A673 (cell line): ENCODE results near the gene PAX3.

ENCODE experiments used
- EZH2 ChIP-seq: fragments of 200-600 bp; sonication (generic); IDR thresholded peaks from 2 replicates; pipeline ENCODE4 v1.6.1; 2017; ENCODE audit warnings: borderline replicate concordance, low read depth, mild to moderate bottlenecking, mixed read lengths, antibody characterized with exemption, low read length; ENCODE audit not compliant: poor library complexity, severe bottlenecking
- TF ChIP-seq, protein P1 (sequence below): fragments of 300-800, 200-600 bp; sonication (generic); conservative IDR thresholded peaks from 2 replicates; pipeline ENCODE4 v1.5.1; 2017; ENCODE audit warnings: low read depth, mild to moderate bottlenecking, antibody characterized with exemption, low read length, moderate library complexity, mixed read lengths

DNA sequence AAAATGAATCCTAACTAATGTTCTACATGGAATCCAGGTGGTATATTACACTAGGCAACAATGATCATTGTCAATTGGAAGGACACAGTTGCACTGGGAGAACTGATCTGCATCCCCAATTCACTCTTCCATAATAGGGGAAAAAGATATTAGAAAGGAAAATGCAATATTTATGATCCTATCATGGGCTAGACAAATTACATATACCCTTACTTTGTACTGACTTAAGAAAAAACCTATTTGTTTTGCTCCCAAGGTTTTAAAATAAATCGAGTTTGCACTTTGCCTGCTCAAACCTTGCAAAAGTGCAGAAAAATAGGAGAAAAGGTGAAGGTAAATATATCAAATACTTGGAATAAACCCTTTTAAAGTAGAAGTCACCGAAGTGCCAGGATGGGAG is 11.0 kb upstream of the PAX3 start:
- TF ChIP-seq, protein P1, sequence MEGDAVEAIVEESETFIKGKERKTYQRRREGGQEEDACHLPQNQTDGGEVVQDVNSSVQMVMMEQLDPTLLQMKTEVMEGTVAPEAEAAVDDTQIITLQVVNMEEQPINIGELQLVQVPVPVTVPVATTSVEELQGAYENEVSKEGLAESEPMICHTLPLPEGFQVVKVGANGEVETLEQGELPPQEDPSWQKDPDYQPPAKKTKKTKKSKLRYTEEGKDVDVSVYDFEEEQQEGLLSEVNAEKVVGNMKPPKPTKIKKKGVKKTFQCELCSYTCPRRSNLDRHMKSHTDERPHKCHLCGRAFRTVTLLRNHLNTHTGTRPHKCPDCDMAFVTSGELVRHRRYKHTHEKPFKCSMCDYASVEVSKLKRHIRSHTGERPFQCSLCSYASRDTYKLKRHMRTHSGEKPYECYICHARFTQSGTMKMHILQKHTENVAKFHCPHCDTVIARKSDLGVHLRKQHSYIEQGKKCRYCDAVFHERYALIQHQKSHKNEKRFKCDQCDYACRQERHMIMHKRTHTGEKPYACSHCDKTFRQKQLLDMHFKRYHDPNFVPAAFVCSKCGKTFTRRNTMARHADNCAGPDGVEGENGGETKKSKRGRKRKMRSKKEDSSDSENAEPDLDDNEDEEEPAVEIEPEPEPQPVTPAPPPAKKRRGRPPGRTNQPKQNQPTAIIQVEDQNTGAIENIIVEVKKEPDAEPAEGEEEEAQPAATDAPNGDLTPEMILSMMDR = no peak
- no peak for TF ChIP-seq EZH2
